Ovary (tissue), 9 donors: ENCODE measurements around the gene GRK5. TPM values are rescaled to one million over a fixed set of nuclear protein-coding genes. Genes with fewer than 3 reads are reported as not detected.
"Not testable (repeated sequence)": the region's sequence is repeated elsewhere in the genome, so short reads cannot be mapped to it uniquely, and the experiment has no call there.

Experiments used
- DNase-seq, 5 donors: peaks; one replicate each; pipeline ENCODE4 v3.0.0-alpha.2; 2019 to 2020
- H3K27ac ChIP-seq, 2 donors: fragments of 200-600 bp; one replicate each; pipeline versions ENCODE4 v1.5.1 to v1.8.0; 2019 to 2022
- H3K27me3 ChIP-seq: fragments of 200-600 bp; one replicate; pipeline ENCODE4 v1.8.0; 2022
- H3K36me3 ChIP-seq: fragments of 200-600 bp; sonication (generic); one replicate; pipeline ENCODE4 v1.5.1; 2019
- H3K4me1 ChIP-seq: one replicate; pipeline ENCODE4 v1.8.1; 2013; ENCODE audit warnings: mild to moderate bottlenecking, moderate library complexity; ENCODE audit not compliant: insufficient read depth
- H3K4me3 ChIP-seq: fragments of 200-600 bp; sonication (generic); one replicate; pipeline ENCODE4 v1.5.1; 2017
- H3K9me3 ChIP-seq, 2 donors: fragments of 200-600 bp in 1 of 2; sonication (generic) in 1 of 2; one replicate each; pipeline versions ENCODE4 v1.5.1 to v1.8.1; 2013 to 2019; ENCODE audit warnings: mild to moderate bottlenecking in 1 of 2, moderate library complexity in 1 of 2
- CTCF ChIP-seq, 3 donors: fragments of 450-650 bp in 2 of 3; fragments of 200-600 bp in 1 of 3; IDR thresholded peaks; one replicate each; pipeline versions ENCODE4 v1.5.1 to v1.8.0; 2016 to 2022; ENCODE audit warnings: antibody characterized with exemption in 3 of 3, mild to moderate bottlenecking in 1 of 3
- EP300 ChIP-seq: sonication (generic); formaldehyde crosslinking; IDR thresholded peaks from one replicate; pipeline ENCODE4 v1.6.1; 2017; ENCODE audit warnings: antibody characterized with exemption
- POLR2A ChIP-seq: fragments of 450-650 bp; IDR thresholded peaks from one replicate; pipeline ENCODE4 v1.6.1; 2017; ENCODE audit warnings: antibody characterized with exemption, mild to moderate bottlenecking, moderate library complexity
- WGBS, 3 donors: extraction: QIAGEN DNeasy Blood & Tissue Kit in 1 of 3; methylation state at CpG; one replicate each; pipeline versions ENCODE4 v1.1.5 to v1.1.7; 2013 to 2017; 5-methylcytosine and 5-hydroxymethylcytosine counted together
- intact Hi-C, 4 donors: fragments of 100-400 bp; cut with DNase I; formaldehyde crosslinking; loops; one replicate each; pipeline versions ENCODE4 v1.11.0 to v1.15.1; 2022 to 2023
- polyA plus RNA-seq, 2 donors: library from polyadenylated mRNA; stranded (reverse); fragments of 200-250 nt in 1 of 2; fragments of 350-450 nt in 1 of 2; fragmentation: Illumina TruSeq in 1 of 2; extraction: RNeasy Lipid Tissue Mini Kit (QIAGEN cat#74804) in 1 of 2; gene quantifications; one replicate each; pipeline ENCODE4 v1.2.3, GENCODE V29; 2013 to 2014
- total RNA-seq, 7 donors: library from RNA; depleted of rRNA in 2 of 7; stranded (reverse); fragments of >200 nt in 2 of 7; fragmentation: NEBNext Ultra II Directional in 3 of 7; extraction: Animal tissue kit (Norgen Biotek cat#: 25700) in 3 of 7; gene quantifications; one replicate each; pipeline versions ENCODE4 v1.1.0 to v1.2.4, GENCODE V29; 2016 to 2023
- donor health status: DM: no; HTN: no; CAD: no; lungs with moderate emphysema.
- donor health status: DM: no; HTN: no; CAD: no.
- donor health status: Bipolar disorder and iron deficiency.
- donor health status: DM: yes; HTN: yes; CAD: no.
- donor health status: DM: no; HTN: no; CAD: no.
- donor health status: DM: yes; HTN: yes; CAD: no.

GRK5 gene
- total and polyA plus RNA-seq, 9 donors: 10.0 to 115 (median 38.2) TPM

GRCh38 chr10:119460369-119461195, 253.2 kb downstream of the GRK5 start:
- no peaks in the 10 kb centered on the region for H3K36me3 ChIP-seq
- H3K27me3 ChIP-seq: no peaks in the 10 kb centered on the region
- no peaks in the 10 kb centered on the region for H3K9me3 ChIP-seq
- H3K4me3 ChIP-seq: no peak overlapping the region
- DNase-seq: peak in 1 of 5 donors; percentile 69
- peaks cover 5% of the 10 kb centered on the region for H3K4me1 ChIP-seq
- intact Hi-C loops: no loop called here
- no peak for TF ChIP-seq POLR2A
- TF ChIP-seq EP300: no peak
- TF ChIP-seq CTCF (IDR thresholded peaks at IDR 0.05): no peak
- 69 to 78% (median 75%) methylated on average over 11 of the region's 11 CpGs for WGBS, 3 donors
- H3K27ac ChIP-seq: no peak overlapping the region

- DNase-seq: no peak
- intact Hi-C loops: no loop called here
- H3K36me3 ChIP-seq: no peaks in the 10 kb centered on the region
- H3K27ac ChIP-seq: no peak overlapping the region
- no peak overlapping the region for H3K4me3 ChIP-seq
- peaks cover 5% of the 10 kb centered on the region for H3K4me1 ChIP-seq
- 94 to 98% (median 95%) methylated on average over 3 of the region's 3 CpGs for WGBS, 3 donors
- no peaks in the 10 kb centered on the region for H3K9me3 ChIP-seq
- H3K27me3 ChIP-seq: no peaks in the 10 kb centered on the region
- TF ChIP-seq EP300 (no peak), CTCF (IDR thresholded peaks at IDR 0.05) (no peak), POLR2A (no peak)
These were observed 254.0 kb downstream of the GRK5 start for GRCh38 chr10:119461380-119461779.

- WGBS, 3 donors: 79 to 96% (median 84%) methylated on average over 2 of the region's 2 CpGs
- peaks cover 5% of the 10 kb centered on the region for H3K4me1 ChIP-seq
- intact Hi-C loops: no loop called here
- H3K27me3 ChIP-seq: no peaks in the 10 kb centered on the region
- H3K27ac ChIP-seq: no peak overlapping the region
- H3K4me3 ChIP-seq: no peak overlapping the region
- DNase-seq: no peak
- no peak for TF ChIP-seq CTCF (IDR thresholded peaks at IDR 0.05)
- no peaks in the 10 kb centered on the region for H3K36me3 ChIP-seq
- H3K9me3 ChIP-seq: no peaks in the 10 kb centered on the region
These were observed 254.6 kb downstream of the GRK5 start for GRCh38 chr10:119461923-119462322.

- Histone ChIP-seq H3K4me3 (no peak overlapping the region), H3K27me3 (no peaks in the 10 kb centered on the region), H3K27ac (no peak overlapping the region), H3K9me3 (no peaks in the 10 kb centered on the region), H3K36me3 (no peaks in the 10 kb centered on the region), H3K4me1 (peaks cover 5% of the 10 kb centered on the region)
- intact Hi-C loops: no loop called here
- 87 to 94% (median 89%) methylated on average over 4 of the region's 4 CpGs for WGBS, 3 donors
- no peak for DNase-seq
- TF ChIP-seq POLR2A (no peak), CTCF (IDR thresholded peaks at IDR 0.05) (no peak), EP300 (no peak)
These were observed 255.4 kb downstream of the GRK5 start for GRCh38 chr10:119462773-119463172.

GRCh38 chr10:119463195-119463594, 255.8 kb downstream of the GRK5 start:
- H3K27me3 ChIP-seq, H3K9me3 ChIP-seq, DNase-seq, H3K4me1 ChIP-seq, H3K27ac ChIP-seq, H3K4me3 ChIP-seq, intact Hi-C loops, H3K36me3 ChIP-seq: not testable (repeated sequence)
- WGBS, 3 donors: 80 to 89% (median 87%) methylated on average over 2 of the region's 2 CpGs
